ENCODE results near the gene TUT4. TPM values are rescaled to one million over a fixed set of nuclear protein-coding genes. Genes with fewer than 3 reads are reported as not detected.

The TUT4 gene
- total RNA-seq, 2 donors from 2014 or later: 38.2 to 67.2 TPM

- Histone ChIP-seq H3K4me1 (ENCODE audit: control insufficient read depth in 1 of 2, low read depth in 2 of 2) (peaks cover 0 to 4% of the 10 kb centered on the region in 2 donors), H3K27ac (no peak overlapping the region), H3K4me3 (no peak overlapping the region), H3K9me3 (no peaks in the 10 kb centered on the region), H3K27me3 (replicated peaks; ENCODE audit: insufficient read depth) (no peaks in the 10 kb centered on the region), H3K36me3 (no peaks in the 10 kb centered on the region)
- TF ChIP-seq CTCF (IDR thresholded peaks at IDR 0.05): no peak
- no peak for DNase-seq (ENCODE audit: low spot score)
- no peak for ATAC-seq (ENCODE audit: insufficient number of reproducible peaks, low FRiP score, low read depth)
These were observed 46.5 kb downstream of the TUT4 start for GRCh38 chr1:52506349-52506748.

- DNase-seq (ENCODE audit: low spot score) (no peak), ATAC-seq (ENCODE audit: insufficient number of reproducible peaks, low FRiP score, low read depth) (no peak)
- Histone ChIP-seq H3K4me3 (no peak overlapping the region), H3K9me3 (no peaks in the 10 kb centered on the region), H3K4me1 (ENCODE audit: control insufficient read depth in 1 of 2, low read depth in 2 of 2) (no peaks in the 10 kb centered on the region), H3K27me3 (replicated peaks; ENCODE audit: insufficient read depth) (no peaks in the 10 kb centered on the region), H3K36me3 (no peaks in the 10 kb centered on the region), H3K27ac (no peak overlapping the region)
- TF ChIP-seq CTCF (IDR thresholded peaks at IDR 0.05): no peak
These were observed 48.2 kb downstream of the TUT4 start for GRCh38 chr1:52504720-52505119.

- Histone ChIP-seq H3K27ac (no peak overlapping the region), H3K4me1 (ENCODE audit: control insufficient read depth in 1 of 2, low read depth in 2 of 2) (no peaks in the 10 kb centered on the region), H3K9me3 (no peaks in the 10 kb centered on the region), H3K4me3 (no peak overlapping the region), H3K36me3 (no peaks in the 10 kb centered on the region), H3K27me3 (replicated peaks; ENCODE audit: insufficient read depth) (no peaks in the 10 kb centered on the region)
- no peak for TF ChIP-seq CTCF (IDR thresholded peaks at IDR 0.05)
- ATAC-seq (ENCODE audit: insufficient number of reproducible peaks, low FRiP score, low read depth) (no peak), DNase-seq (ENCODE audit: low spot score) (no peak)
These were observed 49.2 kb downstream of the TUT4 start for GRCh38 chr1:52503706-52504105.

GRCh38 chr1:52502789-52503188 lies 50.1 kb downstream of the TUT4 start:
- Histone ChIP-seq H3K36me3 (no peaks in the 10 kb centered on the region), H3K27ac (no peak overlapping the region), H3K27me3 (replicated peaks; ENCODE audit: insufficient read depth) (no peaks in the 10 kb centered on the region), H3K4me3 (no peak overlapping the region), H3K4me1 (ENCODE audit: control insufficient read depth in 1 of 2, low read depth in 2 of 2) (no peaks in the 10 kb centered on the region), H3K9me3 (no peaks in the 10 kb centered on the region)
- DNase-seq (ENCODE audit: low spot score): no peak
- no peak for ATAC-seq (ENCODE audit: insufficient number of reproducible peaks, low FRiP score, low read depth)
- no peak for TF ChIP-seq CTCF (IDR thresholded peaks at IDR 0.05)

GRCh38 chr1:52487632-52488031 lies 65.3 kb downstream of the TUT4 start:
- no peaks in the 10 kb centered on the region for H3K36me3 ChIP-seq
- H3K9me3 ChIP-seq: no peaks in the 10 kb centered on the region
- DNase-seq (ENCODE audit: low spot score) (no peak), ATAC-seq (ENCODE audit: insufficient number of reproducible peaks, low FRiP score, low read depth) (no peak)
- no peaks in the 10 kb centered on the region for H3K4me1 ChIP-seq (ENCODE audit: control insufficient read depth in 1 of 2, low read depth in 2 of 2)
- no peak for TF ChIP-seq CTCF (IDR thresholded peaks at IDR 0.05)
- no peak overlapping the region for H3K27ac ChIP-seq
- no peak overlapping the region for H3K4me3 ChIP-seq
- no peaks in the 10 kb centered on the region for H3K27me3 ChIP-seq (replicated peaks; ENCODE audit: insufficient read depth)
